Fibroblast of lung (primary cell): ENCODE data around the gene ZSCAN22.

Source experiments
- CTCF ChIP-seq, 2 donors: IDR thresholded peaks in 1 of 2; conservative IDR thresholded peaks in 1 of 2; 1 replicate in 1 of 2; 2 replicates in 1 of 2; pipeline ENCODE4 v1.5.1; 2011 to 2012; ENCODE audit warnings: low read length in 2 of 2, control low read depth in 1 of 2, inconsistent platforms in 1 of 2, low read depth in 1 of 2, mild to moderate bottlenecking in 1 of 2
- EZH2 ChIP-seq: IDR thresholded peaks from 2 replicates; pipeline ENCODE4 v1.5.1; 2012; ENCODE audit warnings: low read length, control low read depth, mild to moderate bottlenecking; ENCODE audit errors: missing control alignments

GRCh38 chr19:58352760-58353671 is 26.2 kb downstream of the ZSCAN22 start, which contains the start of gene A1BG:
- TF ChIP-seq CTCF (conservative IDR thresholded peaks at IDR 0.05 in 1 of 2, IDR thresholded peaks at IDR 0.05 in 1 of 2; ENCODE audit: low read depth in 1 of 2, low read length in 2 of 2) (no peak), EZH2 (no peak)
